HG03378 (cell line): ENCODE data around the gene SMIM13.

Experiments used
- ATAC-seq: cut with Tn5 transposase; IDR thresholded peaks from one replicate; pipeline ENCODE4 v1.9.1; 2021; ENCODE audit warnings: mild to moderate bottlenecking, moderate library complexity; ENCODE audit not compliant: unreplicated experiment

Gene SMIM13

GRCh38 chr6:11183761-11184362 lies 90.2 kb downstream of the SMIM13 start:
- ATAC-seq, result no peak

GRCh38 chr6:11185204-11185842 lies 91.7 kb downstream of the SMIM13 start:
- no peak for ATAC-seq

- no peak for ATAC-seq
Measured at GRCh38 chr6:11187301-11187700, 93.7 kb downstream of the SMIM13 start.
